Stomach (tissue), 9 donors: ENCODE data around the gene UBE2U. TPM values are rescaled to one million over a fixed set of nuclear protein-coding genes. Genes with fewer than 3 reads are reported as not detected.

ENCODE experiments used
- DNase-seq, 2 donors: peaks; one replicate each; pipeline versions ENCODE4 v3.0.0 to v3.0.0-alpha.2; 2013 to 2019
- H3K27ac ChIP-seq, 5 donors: fragments of 200-600 bp in 4 of 5; sonication (generic) in 4 of 5; one replicate each; pipeline ENCODE4 v1.5.1; 2013 to 2019; ENCODE audit warnings: mild to moderate bottlenecking in 1 of 5, moderate library complexity in 1 of 5
- H3K27me3 ChIP-seq, 3 donors: fragments of 200-600 bp; sonication (generic); one replicate each; pipeline ENCODE4 v1.5.1; 2017 to 2019; ENCODE audit warnings: mixed run types in 1 of 3
- H3K36me3 ChIP-seq, 4 donors: fragments of 200-600 bp; sonication (generic); 1 replicate in 3 of 4; 2 replicates in 1 of 4; pipeline ENCODE4 v1.5.1; 2016 to 2019
- H3K4me1 ChIP-seq, 4 donors: fragments of 200-600 bp; sonication (generic); one replicate each; pipeline ENCODE4 v1.5.1; 2016 to 2019
- H3K4me3 ChIP-seq, 4 donors: fragments of 200-600 bp; sonication (generic) in 3 of 4; one replicate each; pipeline ENCODE4 v1.5.1; 2016 to 2019; ENCODE audit warnings: mild to moderate bottlenecking in 1 of 4
- H3K9me3 ChIP-seq, 4 donors: fragments of 200-600 bp; sonication (generic); one replicate each; pipeline ENCODE4 v1.5.1; 2016 to 2019
- EP300 ChIP-seq: sonication (generic); formaldehyde crosslinking; IDR thresholded peaks from one replicate; pipeline ENCODE4 v1.6.1; 2017; ENCODE audit warnings: antibody characterized with exemption
- POLR2A ChIP-seq, 4 donors: fragments of 450-650 bp; IDR thresholded peaks; one replicate each; pipeline ENCODE4 v1.6.1; 2016; ENCODE audit warnings: antibody characterized with exemption in 4 of 4, control low read depth in 2 of 4, mild to moderate bottlenecking in 1 of 4, moderate library complexity in 1 of 4
- POLR2AphosphoS5 ChIP-seq, 3 donors: sonication (generic); formaldehyde crosslinking; IDR thresholded peaks; one replicate each; pipeline ENCODE4 v1.6.1; 2016; ENCODE audit warnings: antibody characterized with exemption in 3 of 3
- WGBS, 5 donors: extraction: QIAGEN DNeasy Blood & Tissue Kit in 3 of 5; methylation state at CpG; one replicate each; pipeline versions ENCODE4 v1.1.5 to v1.1.7; 2013 to 2018; 5-methylcytosine and 5-hydroxymethylcytosine counted together
- intact Hi-C: fragments of 100-400 bp; cut with DNase I; formaldehyde crosslinking; loops from one replicate; pipeline ENCODE4 v1.15.1; 2023; ENCODE audit warnings: low total_unique reads
- polyA plus RNA-seq, 3 donors: library from polyadenylated mRNA; stranded (reverse); fragments of 200-250 nt; gene quantifications; one replicate each; pipeline ENCODE4 v1.2.3, GENCODE V29; 2013
- total RNA-seq, 5 donors: library from RNA; depleted of rRNA; stranded (reverse); fragments of >200 nt; gene quantifications; one replicate each; pipeline versions ENCODE4 v1.1.0 to v1.2.3, GENCODE V29; 2014 to 2016
- TF ChIP-seq, protein P1 (sequence below), 7 experiments: fragments of 450-650 bp in 4 of 7; fragments of 200-600 bp in 3 of 7; sonication (generic) in 3 of 7; IDR thresholded peaks; one replicate each; pipeline ENCODE4 v1.5.1; 2016 to 2019; ENCODE audit warnings: antibody characterized with exemption in 7 of 7, control low read depth in 2 of 7, mild to moderate bottlenecking in 1 of 7
- donor health status: healthy with polysubstance abuse.
- donor health status: Bipolar disorder and iron deficiency.
- donor health status: healthy.

The UBE2U gene
- total and polyA plus RNA-seq, 8 donors, result 0.08 TPM; not detected in 7

GRCh38 chr1:64162804-64163203 is 40.6 kb upstream of the UBE2U start:
- no peak for DNase-seq
- Histone ChIP-seq H3K4me1 (peaks cover 0 to 44% (median 36%) of the 10 kb centered on the region in 4 donors), H3K27me3 (no peaks in the 10 kb centered on the region), H3K9me3 (no peaks in the 10 kb centered on the region), H3K4me3 (no peak overlapping the region), H3K36me3 (peaks cover 0 to 18% (median 6%) of the 10 kb centered on the region in 4 donors), H3K27ac (peak overlapping the region in 2 of 5 donors; percentile 53 to 71)
- TF ChIP-seq POLR2AphosphoS5 (IDR thresholded peaks at IDR 0.05) (no peak), POLR2A (IDR thresholded peaks at IDR 0.05) (no peak), EP300 (no peak)
- TF ChIP-seq, protein P1, sequence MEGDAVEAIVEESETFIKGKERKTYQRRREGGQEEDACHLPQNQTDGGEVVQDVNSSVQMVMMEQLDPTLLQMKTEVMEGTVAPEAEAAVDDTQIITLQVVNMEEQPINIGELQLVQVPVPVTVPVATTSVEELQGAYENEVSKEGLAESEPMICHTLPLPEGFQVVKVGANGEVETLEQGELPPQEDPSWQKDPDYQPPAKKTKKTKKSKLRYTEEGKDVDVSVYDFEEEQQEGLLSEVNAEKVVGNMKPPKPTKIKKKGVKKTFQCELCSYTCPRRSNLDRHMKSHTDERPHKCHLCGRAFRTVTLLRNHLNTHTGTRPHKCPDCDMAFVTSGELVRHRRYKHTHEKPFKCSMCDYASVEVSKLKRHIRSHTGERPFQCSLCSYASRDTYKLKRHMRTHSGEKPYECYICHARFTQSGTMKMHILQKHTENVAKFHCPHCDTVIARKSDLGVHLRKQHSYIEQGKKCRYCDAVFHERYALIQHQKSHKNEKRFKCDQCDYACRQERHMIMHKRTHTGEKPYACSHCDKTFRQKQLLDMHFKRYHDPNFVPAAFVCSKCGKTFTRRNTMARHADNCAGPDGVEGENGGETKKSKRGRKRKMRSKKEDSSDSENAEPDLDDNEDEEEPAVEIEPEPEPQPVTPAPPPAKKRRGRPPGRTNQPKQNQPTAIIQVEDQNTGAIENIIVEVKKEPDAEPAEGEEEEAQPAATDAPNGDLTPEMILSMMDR (IDR thresholded peaks at IDR 0.05), result no peak
- 60 to 100% (median 92%) methylated on average over 1 of the region's 1 CpG for WGBS, 5 donors
- intact Hi-C loops, result loop anchor here (10.0 kb wide), 1 partner anchor 538 kb away; no protein-coding TSS in a partner anchor

DNA sequence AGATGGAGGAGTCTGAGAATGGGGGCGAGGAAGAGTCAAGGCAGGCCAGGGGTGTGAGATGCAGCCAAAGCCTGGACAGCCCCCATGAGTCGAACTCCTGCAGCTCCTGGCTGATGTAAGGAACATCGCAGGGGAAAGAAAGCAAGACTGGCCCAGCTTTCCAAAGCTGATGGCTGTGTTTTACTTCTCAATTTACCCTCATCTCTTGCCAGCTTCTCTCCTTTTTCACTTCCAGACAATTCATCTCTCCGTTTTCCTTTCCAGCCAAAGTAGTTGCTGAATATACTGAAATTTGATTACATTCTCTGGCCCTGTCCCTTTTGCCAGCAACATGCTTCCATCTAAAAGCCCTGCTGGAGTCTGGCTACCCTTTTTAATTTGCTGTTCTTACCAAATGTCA is 40.0 kb upstream of the UBE2U start:
- Histone ChIP-seq H3K4me3 (no peak overlapping the region), H3K27me3 (no peaks in the 10 kb centered on the region), H3K4me1 (peaks cover 0 to 44% (median 36%) of the 10 kb centered on the region in 4 donors), H3K9me3 (no peaks in the 10 kb centered on the region), H3K36me3 (peaks cover 0 to 16% (median 6%) of the 10 kb centered on the region in 4 donors), H3K27ac (peak overlapping the region in 3 of 5 donors; percentile 20 to 71 (median 53))
- WGBS, 5 donors, result 64 to 79% (median 69%) methylated on average over 4 of the region's 4 CpGs
- TF ChIP-seq POLR2A (IDR thresholded peaks at IDR 0.05), result no peak
- intact Hi-C loops, result loop anchor here (10.0 kb wide), 1 partner anchor 539 kb away; no protein-coding TSS in a partner anchor
- peak in 1 of 2 donors; percentile 29 for DNase-seq

- no peak overlapping the region for H3K4me3 ChIP-seq
- peaks cover 0 to 11% (median 4%) of the 10 kb centered on the region in 4 donors for H3K36me3 ChIP-seq
- no peaks in the 10 kb centered on the region for H3K27me3 ChIP-seq
- TF ChIP-seq EP300 (no peak), POLR2AphosphoS5 (IDR thresholded peaks at IDR 0.05) (no peak), POLR2A (IDR thresholded peaks at IDR 0.05) (no peak)
- TF ChIP-seq, protein P1 (IDR thresholded peaks at IDR 0.05), result peak in 2 of 7 experiments; percentile 27 to 34
- WGBS, 5 donors, result 21 to 39% (median 30%) methylated on average over 1 of the region's 1 CpG
- intact Hi-C loops, result loop anchor here (10.0 kb wide), 1 partner anchor 539 kb away; no protein-coding TSS in a partner anchor
- H3K4me1 ChIP-seq, result peaks cover 0 to 44% (median 36%) of the 10 kb centered on the region in 4 donors
- H3K27ac ChIP-seq, result peak overlapping the region in 3 of 5 donors; percentile 20 to 71 (median 53)
- H3K9me3 ChIP-seq, result no peaks in the 10 kb centered on the region
- DNase-seq, result peak in 1 of 2 donors; percentile 61
Measured at GRCh38 chr1:64163970-64164369, 39.5 kb upstream of the UBE2U start.

GRCh38 chr1:64166629-64167028 is 36.8 kb upstream of the UBE2U start:
- Histone ChIP-seq H3K9me3 (no peaks in the 10 kb centered on the region), H3K27me3 (no peaks in the 10 kb centered on the region), H3K4me3 (no peak overlapping the region), H3K4me1 (peaks cover 5 to 40% (median 29%) of the 10 kb centered on the region in 4 donors), H3K36me3 (peaks cover 0 to 9% (median 0%) of the 10 kb centered on the region in 4 donors), H3K27ac (no peak overlapping the region)
- intact Hi-C loops, result loop anchor here (10.0 kb wide), 1 partner anchor 542 kb away; no protein-coding TSS in a partner anchor
- TF ChIP-seq EP300, result no peak
- no peak for TF ChIP-seq POLR2AphosphoS5 (IDR thresholded peaks at IDR 0.05)
- TF ChIP-seq POLR2A (IDR thresholded peaks at IDR 0.05), result no peak
- TF ChIP-seq, protein P1 (IDR thresholded peaks at IDR 0.05), result no peak
- WGBS, 5 donors, result 83 to 93% (median 85%) methylated on average over 3 of the region's 3 CpGs
- DNase-seq, result no peak

GRCh38 chr1:64167176-64167575 is 36.2 kb upstream of the UBE2U start:
- intact Hi-C loops, result loop anchor here (10.0 kb wide), 1 partner anchor 542 kb away; no protein-coding TSS in a partner anchor
- H3K36me3 ChIP-seq, result peaks cover 0 to 9% (median 0%) of the 10 kb centered on the region in 4 donors
- no peak overlapping the region for H3K27ac ChIP-seq
- H3K9me3 ChIP-seq, result no peaks in the 10 kb centered on the region
- 63 to 95% (median 71%) methylated on average over 2 of the region's 2 CpGs for WGBS, 5 donors
- H3K4me1 ChIP-seq, result peaks cover 7 to 40% (median 29%) of the 10 kb centered on the region in 4 donors
- H3K4me3 ChIP-seq, result no peak overlapping the region
- no peak for DNase-seq
- TF ChIP-seq POLR2A (IDR thresholded peaks at IDR 0.05) (no peak), EP300 (no peak), POLR2AphosphoS5 (IDR thresholded peaks at IDR 0.05) (no peak)
- TF ChIP-seq, protein P1 (IDR thresholded peaks at IDR 0.05), result no peak
- no peaks in the 10 kb centered on the region for H3K27me3 ChIP-seq
